Measurements from ENCODE around the gene COX15.
"Not testable (repeated sequence)": the region's sequence is repeated elsewhere in the genome, so short reads cannot be mapped to it uniquely, and the experiment has no call there.

Gene COX15

DNA sequence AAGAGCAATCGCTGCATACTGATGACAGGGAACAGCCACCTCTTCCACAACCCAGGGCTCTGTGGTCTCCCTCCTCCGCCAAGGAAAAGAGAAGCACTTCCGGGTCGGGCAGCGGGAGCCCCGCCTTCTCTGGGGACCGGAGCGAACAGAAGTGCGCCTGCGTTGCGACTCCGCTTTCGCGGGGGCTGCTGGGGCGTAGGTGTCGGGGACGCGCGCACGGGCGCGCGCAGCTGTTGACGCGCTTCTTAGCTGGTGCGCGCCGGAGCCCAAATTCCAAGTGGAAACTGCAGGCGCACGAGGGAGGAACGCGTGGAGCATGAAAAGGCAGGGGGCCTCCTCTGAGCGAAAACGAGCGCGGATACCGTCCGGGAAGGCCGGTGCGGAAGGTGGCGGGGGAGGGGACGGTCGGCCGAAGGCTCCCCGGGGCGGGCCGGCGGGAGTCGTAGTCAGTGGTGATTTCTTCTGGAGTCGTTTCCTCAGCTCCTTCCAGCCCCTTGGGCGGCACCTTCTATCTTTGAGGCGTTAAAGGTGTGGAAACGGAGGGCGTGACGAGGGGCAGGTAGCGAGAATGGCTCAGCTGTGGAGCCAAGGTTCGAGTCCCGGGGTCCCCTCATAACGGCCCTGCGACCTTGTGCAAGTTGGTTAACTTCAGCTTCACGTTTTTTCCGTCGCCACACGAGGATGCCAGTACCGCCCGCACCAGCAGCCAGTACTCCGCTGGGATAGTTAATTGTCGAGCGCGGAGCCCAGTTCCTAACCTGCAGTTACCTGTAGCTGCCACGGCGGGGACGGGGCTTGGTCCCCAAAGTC is at the start of gene COX15, which contains the start of gene CUTC:
TSS of gene COX15 (minus strand) at position 95 of the 810 bp plus-strand sequence. CDS start at position 17, 78 bp downstream.
TSS of gene CUTC (plus strand) at position 202 of the 810 bp plus-strand sequence. CDS start at position 317, 115 bp downstream.
- DNase-seq, result peak; percentile 80 to 95

DNA sequence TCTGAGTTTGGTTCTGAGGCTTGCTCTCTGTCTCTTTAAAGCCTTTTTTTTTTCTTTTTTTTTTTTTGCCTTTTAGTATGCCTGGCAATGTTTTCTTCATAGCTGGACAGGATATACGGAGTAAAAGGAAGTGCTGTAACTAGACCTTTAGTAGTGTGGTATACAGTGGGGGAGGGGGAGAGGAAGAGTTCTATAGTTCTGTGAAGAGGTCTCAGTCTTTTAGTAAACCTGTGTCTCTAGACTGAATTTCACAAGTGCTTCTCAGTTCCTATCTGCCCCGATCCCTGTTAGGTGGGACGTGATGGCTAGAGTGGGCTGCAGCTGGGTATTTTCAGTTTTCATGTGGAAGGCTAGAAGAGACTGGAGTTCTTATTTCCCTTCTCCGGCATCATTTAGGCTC is 47.4 kb upstream of the COX15 start:
- no peak for DNase-seq

DNA sequence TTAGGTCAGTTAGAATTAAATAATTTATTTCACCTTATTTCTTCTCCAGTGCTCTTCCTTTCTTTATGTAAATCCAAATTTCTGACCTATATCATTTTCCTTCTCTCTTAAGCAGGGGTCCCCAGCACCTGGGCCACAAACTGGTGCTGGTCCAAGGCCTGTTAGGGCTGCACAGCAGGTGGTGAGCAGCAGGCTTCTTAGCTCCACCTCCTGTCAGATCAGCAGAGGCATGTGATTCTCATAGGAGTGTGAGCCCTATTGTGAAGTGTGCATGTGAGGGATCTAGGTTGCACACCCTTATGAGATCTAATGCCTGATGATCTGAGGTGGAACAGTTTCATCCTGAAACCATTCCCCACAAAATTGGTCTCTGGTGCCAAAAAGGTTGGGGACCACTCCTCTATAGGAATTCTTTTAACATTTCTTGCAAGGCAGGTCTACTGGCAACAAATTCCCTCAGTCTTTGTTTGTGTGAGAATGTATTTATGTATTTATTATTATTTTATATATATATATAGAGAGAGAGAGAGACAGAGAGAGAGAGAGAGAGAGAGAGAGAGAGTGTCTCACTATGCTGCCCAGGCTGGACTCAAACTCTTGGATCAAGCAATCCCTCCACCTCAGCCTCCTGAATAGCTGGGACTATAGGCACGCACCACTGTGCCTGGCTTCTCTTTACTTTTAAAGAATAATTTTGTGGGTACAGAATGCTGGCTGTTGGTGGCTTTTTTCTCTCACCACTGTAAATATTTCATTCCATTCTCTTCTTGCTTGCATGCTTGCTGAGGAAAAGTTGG is 46.2 kb upstream of the COX15 start:
- no peak for DNase-seq

DNA sequence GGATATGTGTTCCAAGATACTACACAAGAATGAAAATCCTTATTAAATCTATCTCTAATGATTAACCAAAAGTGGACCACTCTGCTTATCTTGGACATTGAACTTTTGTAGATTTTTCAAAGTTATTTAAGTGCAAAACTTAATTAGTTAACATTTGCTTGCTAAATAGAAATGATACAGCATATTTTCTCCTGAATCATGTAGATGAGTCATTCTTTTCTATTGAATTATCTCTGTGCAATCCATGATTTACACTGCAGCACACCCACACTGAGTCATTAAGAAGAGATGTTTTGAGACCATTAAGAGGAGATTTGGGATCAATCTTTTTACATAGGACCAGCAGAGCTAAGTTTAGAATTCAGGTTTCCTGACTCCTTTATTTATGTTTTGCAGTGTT is 43.9 kb upstream of the COX15 start:
- no peak for DNase-seq

DNA sequence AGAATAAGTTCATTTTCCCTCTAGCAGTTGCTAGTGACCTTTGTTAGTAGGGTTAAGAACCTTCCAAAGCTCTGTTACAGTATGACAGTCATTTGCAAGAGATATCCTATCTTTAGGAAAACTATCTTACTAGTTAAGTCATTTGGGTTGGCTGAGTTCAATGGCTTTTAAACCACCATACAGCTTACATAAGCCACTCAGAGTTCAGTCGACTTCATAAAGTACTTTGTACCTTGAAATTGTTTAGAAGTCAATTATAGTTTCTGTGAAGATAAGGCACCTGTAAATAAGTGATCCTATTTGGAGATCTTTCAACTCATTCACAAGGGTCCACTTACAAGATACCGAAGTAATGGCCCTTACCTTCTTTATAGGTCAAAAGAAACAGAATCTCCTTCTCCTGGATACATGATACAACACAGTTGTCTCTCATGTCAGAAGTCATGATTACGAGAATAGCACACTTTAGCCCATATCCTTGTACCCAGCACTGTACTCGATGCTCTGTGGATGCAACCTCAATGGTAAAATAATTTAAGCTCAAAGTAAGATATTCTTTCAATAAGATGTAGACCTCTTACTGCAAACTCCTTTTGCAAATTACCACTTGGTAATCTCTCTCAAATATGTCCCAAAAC is 38.6 kb upstream of the COX15 start:
- no peak for DNase-seq

DNA sequence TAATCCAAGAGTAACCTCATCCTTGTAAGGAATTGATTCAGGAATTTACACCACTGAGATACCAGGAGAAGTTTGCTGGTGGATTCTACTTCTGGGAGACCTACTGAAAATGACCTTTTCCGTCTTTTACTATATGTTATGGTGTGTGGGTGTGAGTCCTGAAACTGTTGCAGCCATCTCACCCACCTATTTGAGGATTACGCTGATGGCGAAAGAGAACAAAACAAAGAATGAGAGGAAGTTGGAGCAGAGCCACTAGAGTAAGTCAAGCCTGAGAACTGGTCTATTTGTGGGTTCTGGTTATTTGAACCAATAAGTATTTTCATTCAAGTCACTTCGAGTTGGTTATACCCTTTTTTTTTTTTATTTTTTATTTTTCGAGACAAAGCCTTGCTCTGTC is 37.8 kb upstream of the COX15 start:
- no peak for DNase-seq

DNA sequence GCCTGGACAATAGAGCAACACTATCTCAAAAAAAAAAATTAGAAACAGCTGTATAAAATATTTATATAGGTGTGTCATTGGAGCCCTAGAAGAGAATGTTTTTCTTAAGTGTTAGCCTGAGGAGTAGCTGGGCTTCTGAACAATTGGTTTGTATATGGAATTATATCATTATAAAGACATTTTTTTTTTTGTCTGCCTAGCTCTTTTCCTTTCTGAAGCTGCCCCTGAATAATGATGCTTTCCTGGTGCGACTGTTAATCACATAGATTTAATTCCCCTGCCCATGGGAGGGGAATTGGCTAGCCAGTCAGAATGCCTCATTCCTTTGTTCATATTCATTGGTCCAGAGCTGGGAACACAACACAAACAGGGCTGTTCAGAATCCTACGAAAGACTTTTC is 36.6 kb upstream of the COX15 start:
- no peak for DNase-seq

DNA sequence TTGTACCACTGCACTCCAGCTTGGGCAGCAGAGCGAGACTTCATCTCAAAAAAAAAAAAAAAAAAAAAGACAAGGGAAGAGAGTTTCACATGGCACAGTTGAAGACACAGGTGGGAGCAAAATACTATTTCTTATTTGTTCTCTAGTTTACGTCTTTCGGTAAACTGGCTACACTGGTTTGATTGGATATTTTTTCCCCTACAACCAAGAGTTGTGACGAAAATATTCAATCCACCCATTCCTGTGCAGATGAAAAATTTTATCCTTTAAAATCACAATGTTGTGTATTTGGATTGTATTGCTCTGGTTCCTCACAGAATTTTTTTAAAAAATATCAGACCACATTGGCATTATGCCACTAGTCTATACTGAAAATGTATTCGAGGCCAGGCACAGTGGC is 36.0 kb upstream of the COX15 start:
- no peak for DNase-seq

DNA sequence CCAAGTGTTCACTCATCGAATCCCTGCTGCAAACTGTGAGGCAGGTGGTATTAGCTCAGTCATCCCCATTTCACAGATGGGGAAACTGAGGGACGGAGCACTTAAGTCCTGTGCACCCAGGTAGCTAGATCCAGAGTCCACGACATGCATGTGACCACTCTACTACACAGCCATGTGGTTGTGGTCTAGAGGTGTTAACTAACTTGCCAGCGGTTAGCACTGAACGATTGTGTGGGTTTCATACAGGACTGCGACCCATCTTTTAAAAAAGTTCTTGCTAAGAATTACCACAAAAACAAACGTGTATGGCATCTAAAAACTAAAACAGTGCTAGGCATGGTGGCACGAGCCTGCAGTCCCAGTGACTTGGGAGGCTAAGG is 34.4 kb upstream of the COX15 start:
- DNase-seq, result no peak

DNA sequence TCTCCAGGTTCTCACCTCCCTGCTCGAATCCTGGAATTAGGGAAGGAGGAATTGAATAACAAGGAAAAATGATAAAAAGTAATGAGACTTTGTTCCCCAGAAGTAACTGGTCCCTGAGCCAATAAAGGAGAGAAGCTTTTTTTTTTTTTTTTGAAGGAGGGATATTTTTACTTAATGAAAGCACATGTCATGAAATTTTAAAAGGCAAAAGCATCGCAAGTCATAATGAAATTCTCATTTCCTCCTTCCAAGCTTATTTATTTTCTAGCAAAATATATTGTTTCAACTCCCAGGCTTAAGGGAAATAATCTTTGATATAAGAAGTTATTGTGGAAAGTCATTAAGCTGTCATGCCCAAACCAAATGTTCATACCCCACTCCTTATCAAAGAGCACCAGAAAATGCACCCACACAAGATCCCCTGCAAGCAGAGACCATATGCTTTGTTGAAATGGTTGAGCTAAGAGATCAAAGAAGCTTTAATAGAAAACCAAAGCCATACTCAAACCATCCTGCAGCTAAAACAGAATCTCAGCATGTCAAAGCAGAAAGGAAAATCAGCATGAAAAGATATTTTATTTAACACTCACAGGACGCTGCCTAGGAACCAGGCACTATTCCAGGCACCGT is 33.9 kb upstream of the COX15 start:
- DNase-seq, result no peak

DNA sequence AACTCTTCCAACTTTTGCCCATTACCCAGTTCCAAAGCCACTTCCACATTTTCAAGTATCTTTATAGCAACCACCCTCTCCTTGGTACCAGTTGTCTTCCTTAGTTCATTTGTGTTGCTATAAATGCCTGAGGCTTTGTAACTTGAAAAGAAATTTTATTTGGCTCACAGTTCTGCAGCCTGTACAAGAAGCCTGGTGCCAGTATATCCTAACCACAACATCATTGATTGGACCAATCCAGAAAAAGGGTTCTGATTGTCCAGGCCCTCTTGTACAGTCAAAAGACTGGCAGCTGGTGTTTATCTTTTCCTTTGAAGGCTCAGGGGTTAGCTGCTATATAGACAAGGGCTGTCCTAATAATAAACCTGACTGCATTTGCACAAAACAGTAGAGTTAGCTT is 29.4 kb upstream of the COX15 start:
- no peak for DNase-seq

DNA sequence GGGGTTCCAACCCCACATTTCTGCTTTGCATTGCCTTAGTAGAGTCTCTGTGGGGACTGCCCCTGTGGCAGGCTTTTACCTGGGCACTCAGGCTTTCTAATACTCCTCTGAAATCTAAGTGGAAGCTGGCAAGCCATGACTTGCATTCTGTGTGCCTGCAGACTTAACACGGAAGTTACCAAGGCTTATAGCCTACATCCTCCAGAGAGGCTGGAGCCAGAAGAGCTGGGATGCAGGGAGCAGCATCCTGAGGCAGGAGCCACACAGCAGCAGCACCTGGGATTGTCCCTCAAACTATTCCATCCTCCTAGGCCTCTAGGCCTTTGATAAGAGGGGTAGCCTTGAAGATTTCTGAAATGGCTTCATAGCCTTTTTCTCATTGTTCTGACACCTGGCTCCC is 28.4 kb upstream of the COX15 start:
- no peak for DNase-seq

DNA sequence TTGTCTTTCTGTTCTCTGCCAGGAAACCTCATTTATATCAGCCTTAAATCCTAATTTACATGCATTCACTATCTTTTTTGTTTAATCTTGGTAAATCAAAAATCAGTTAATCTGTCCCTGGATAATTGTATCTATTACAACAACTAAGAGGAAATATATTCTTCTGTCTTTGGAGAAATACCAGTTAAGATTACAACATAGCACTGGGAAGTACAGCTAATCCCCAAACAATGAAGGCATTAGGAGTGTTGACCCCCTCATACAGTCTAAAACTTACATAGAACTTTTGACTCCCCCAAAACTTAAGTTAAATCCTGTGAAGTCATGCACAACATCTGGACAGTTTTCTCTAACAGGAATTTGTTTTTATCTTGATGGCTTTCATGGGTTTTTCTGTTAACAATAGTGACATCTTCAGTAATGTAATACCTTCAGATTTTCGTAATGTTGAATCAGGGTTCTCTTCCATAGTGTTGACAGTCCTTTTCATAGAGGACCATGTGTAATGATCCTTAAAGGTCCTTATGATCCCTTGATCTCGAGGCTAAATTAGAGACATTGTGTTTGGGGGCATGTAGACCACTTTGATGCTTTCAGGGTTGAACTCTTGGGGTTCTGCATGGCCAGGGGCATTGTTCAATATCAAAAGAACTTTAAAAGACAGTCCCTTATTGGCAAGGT is 26.4 kb upstream of the COX15 start:
- DNase-seq, result no peak

DNA sequence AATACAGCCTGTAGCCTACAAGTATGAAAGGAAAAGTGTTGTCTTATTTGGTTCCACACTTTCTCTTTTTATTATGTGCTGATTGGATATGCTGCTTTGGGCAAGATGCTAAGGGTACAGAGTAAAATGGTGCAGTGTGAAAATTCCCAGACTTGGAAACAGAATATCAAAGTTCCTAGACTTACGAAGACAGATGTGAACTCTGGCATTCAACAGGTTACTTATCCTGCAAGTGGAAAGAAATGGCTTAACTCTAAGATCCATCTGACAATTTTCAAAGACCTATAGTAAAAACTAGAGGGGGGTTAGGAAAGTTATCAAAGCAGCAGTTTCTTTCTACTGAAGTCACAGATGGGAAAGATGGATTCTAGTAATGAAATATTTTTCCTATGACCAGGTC is 24.2 kb upstream of the COX15 start:
- DNase-seq, result no peak

DNA sequence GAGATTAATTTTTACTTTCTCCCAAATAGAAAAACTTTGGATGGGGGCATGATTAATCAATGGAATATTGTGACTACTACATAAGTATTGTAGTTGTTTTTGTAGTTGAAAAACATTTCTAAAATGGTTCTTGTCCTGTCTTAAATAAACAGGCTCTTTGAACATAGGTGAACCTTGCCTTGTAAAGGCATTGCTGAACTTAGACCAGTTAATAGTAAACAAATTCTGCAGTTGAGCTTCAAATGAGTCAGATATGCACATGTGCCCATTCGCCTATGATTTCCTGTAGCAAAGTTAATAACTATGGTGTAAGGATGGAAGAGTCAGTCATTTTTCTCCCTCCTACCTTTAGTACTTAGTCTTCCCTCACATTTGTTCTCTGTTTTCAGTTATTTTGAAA is 22.7 kb upstream of the COX15 start:
- DNase-seq, result no peak

DNA sequence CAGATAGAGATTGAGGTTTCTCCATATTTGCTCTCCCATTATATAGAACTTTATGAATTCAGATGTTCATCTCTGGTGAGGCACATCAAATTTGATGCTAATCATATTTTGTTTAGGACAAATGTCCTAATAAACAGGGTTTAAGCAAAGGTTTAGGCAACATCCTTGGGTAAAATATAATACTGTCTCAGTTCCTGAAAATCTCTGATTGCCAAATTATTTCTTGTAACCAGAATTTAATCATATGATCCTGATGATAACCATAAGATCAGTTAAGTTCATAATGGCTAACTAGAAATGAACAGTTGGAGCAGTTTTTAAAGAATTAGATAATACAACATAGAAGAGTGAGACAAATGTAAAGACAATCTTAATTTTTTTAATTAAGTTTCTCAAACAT is 18.7 kb upstream of the COX15 start:
- no peak for DNase-seq

DNA sequence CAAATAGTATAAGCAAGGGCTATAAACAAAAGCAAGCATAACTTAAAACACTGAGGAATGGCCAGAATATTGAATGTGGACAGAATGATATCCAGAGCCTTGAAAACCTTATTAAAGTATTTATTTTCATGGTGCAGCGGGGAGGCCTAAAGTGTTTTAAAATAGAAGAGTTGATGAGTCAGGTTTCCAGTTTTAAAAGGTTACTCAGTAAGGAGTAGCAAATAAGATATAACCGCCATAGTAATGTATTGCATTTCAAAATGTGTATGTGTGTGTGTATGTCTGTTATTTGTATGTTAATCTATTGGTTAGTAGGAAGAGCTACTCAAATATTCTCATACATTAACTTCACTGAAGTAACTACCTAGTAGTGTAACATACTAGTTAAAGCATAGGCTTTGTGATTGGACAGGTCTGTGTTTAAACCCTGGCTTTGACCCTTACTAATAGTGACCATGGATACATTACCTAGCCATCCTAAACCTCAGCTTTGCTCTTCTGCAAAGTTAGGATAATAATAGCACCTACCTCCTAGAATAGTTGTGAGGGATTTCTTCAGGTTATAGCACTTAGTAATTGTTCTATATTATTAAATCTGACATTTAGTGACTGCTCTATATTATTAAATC is 17.0 kb upstream of the COX15 start:
- DNase-seq, result no peak

DNA sequence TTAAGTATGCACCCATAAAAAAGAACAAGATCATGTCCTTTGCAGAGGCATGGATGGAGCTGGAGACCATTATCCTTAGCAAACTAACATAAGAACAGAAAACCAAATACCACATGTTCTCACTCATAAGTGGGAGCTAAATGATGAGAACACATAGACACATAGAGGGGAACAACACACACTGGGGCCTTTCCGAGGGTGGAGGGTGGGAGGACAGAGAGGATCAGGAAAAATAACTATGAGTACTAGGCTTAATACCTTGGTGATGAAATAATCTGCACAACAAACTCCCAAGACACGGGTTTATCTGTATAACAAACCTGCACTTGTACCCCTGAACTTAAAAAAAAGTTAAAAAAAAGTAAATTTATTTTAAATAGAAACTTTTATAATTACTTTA is 14.2 kb upstream of the COX15 start:
- DNase-seq, result not testable (repeated sequence)

DNA sequence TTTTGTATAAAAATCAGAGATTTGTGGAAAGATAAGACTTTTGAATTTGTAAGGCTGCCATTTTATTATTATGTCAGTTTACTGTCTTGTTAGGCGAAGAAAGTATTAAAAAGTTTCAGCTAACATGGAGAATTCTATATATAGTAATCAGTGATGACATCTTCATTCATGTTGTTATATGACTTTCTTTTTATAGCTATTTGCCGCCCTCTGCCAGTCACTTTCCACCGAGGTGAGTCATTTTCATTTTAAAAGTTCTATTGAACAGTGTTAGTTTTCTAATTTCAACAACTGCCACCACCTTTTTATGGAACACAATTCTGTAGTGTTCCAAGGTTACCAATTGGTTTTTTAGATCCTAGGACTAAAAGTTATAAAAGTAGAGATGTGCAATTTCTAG is 11.9 kb upstream of the COX15 start:
- no peak for DNase-seq

DNA sequence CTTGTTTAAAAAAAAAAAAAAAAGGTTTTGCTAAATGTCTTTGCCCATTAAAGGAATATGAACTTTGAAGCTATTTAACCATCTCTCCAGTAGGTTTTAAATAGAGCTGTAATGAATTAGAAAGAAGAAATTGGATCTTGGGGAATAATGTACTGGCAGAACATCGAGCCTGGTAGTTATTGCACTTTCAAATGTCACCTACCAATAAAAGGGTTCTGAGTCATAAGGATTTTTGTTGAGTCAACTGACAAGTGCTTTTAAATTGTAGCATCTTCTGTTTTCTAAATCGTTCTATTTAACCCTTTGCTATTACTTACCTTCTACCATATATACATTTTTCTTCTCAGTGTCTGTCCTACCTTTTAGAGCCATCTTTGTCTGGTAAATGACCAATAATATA is 10.8 kb upstream of the COX15 start:
- no peak for DNase-seq

DNA sequence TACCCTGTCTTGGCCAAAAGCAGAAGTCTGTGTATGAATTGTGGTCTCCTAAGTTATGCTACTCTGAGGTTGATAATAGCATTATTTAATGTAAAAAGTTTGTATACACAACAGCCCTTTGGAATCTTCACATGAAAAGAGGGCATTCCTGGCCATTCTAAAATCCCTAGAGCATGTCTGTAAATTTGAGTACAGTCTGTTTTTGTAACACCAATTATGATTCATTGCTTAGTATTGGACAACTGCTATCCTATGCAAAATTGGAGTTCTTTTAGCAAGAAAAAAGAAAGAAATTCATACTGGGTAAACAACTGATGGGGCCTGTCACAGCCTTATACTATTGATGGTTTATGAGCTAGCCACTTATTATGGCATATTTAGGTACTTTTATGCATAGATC is 10.3 kb upstream of the COX15 start:
- no peak for DNase-seq

DNA sequence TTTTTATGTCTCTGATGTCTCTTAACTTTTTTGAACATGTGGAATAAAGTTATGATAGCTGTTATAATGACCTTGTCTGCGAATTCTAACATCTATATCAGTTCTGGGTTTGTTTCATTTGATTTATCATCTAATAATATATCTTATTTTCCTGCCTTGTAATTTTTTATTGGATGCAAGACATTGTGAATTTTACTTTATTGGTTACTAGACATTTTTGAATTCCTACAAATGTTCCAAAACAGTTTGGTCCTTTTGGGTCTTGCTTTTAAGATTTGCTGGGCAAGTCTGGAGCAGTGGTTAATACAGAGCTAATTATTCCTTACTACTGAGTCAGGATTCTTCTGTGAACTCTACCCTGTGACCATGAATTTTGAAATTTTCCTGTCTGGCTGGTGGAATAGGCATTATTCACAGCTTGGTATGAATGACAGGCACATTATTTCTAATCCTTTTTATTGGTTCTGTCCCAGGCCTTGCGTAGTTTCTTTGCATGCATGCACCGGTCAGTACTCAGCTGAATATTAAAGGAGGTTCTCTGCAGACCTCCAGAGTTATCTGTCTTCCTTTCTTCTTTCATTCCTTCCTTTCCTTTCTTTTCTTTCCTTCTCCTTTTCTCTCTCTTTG is 9.1 kb upstream of the COX15 start:
- DNase-seq, result no peak

Data from bone marrow (tissue), 2 donors.